ENCODE results near the gene C2CD3. TPM values are rescaled to one million over a fixed set of nuclear protein-coding genes. Genes with fewer than 3 reads are reported as not detected.

The C2CD3 gene
- total RNA-seq, 1 donor from 2014 or later, result 10.5 TPM

DNA sequence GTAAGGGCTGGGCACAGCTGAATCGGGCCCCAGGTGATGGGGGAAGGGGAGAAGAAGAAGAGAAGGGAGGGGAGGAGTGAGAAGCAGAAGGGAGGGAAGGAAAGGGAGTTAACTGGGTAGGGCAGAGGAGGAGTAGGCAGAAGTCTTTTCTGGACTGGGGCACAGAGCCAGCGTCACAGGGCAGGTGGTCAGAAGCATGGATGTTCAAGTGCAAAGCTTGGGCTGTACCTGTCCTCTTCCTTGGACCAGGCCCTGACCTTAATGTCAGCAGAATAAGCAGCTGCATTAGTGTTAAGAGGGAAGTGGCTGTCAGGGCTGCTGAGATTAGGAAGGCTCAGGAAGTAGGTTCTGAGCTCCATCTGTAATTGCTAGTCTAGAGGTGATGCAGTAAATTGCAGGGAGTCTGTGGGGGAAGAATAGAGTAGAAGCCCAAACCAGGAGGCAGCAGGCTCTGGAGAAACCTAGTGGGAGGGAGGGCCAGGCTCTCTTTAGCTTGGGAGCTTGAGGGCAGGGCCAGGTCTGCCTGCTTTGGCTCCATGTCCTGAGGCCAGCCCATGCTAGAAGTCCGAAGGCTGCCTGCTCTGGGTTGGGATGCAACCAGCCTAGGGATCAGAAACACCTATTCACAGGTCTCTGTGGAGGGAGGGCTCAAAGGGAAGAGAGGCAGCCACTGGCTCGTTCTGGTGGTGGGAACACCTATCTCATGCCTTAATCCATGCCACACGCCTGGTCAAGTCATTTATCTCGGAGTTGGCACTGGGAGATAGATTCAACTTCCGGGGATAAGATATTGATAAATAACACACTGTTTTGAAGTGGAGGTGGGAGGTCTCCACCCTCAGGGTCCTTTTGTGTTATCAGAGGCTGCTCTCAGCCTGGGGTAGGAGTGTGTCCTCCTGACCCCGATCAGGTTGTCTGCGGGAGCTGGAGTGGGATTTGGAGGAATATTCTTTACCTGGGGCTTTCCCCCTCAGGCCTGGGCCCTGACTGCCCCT, 160.2 kb downstream of the C2CD3 start:
- DNase-seq, result no peak
- no peak for ATAC-seq
- intact Hi-C loops (cut with micrococcal nuclease), result no loop called here

DNA sequence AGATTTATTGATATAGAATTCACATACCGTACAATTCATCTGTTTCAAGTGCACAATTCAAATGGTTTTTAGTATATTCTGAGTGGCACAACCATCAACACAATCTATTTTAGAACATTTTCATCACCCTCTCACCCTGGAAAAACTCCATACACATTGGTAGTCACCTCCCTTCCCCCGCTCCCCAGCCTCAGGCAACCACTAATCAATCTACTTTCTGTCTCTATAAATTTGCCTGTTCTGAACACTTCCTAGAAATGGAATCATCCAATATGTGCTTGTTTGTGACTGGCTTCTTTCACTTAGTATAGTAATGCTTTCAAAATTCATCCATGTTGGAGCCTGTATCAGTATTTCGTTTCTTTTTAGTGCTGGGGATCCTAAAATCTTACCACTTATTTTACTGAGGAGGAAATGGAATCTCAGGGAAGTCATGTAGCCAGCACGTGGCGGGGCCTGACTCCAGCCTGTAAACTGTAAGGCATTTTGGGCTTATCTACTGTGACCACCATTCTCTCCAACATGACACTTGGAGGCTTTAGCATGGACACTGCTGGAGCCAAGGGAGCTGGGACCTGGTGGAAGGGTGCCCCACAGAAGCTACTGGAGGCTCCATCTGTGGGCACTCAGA, 161.0 kb downstream of the C2CD3 start:
- intact Hi-C loops (cut with micrococcal nuclease), result no loop called here
- ATAC-seq (no peak), DNase-seq (no peak)

DNA sequence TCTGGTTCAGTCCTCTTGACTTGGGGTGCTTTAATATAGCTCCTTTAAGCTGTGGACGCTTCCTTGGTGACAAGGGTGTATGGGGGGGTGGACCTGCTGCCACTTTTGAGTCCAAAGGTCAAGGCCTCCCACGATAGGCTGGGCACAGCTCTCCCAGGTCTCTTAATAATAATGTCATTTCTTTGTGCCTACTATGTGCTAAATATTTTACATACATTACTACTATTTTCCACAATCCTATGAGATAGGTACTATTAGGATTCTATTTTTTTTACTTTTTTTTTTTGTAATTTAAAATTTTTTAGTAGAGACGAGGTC, 161.6 kb downstream of the C2CD3 start:
- no peak for DNase-seq
- intact Hi-C loops (cut with micrococcal nuclease), result no loop called here
- ATAC-seq, result no peak

DNA sequence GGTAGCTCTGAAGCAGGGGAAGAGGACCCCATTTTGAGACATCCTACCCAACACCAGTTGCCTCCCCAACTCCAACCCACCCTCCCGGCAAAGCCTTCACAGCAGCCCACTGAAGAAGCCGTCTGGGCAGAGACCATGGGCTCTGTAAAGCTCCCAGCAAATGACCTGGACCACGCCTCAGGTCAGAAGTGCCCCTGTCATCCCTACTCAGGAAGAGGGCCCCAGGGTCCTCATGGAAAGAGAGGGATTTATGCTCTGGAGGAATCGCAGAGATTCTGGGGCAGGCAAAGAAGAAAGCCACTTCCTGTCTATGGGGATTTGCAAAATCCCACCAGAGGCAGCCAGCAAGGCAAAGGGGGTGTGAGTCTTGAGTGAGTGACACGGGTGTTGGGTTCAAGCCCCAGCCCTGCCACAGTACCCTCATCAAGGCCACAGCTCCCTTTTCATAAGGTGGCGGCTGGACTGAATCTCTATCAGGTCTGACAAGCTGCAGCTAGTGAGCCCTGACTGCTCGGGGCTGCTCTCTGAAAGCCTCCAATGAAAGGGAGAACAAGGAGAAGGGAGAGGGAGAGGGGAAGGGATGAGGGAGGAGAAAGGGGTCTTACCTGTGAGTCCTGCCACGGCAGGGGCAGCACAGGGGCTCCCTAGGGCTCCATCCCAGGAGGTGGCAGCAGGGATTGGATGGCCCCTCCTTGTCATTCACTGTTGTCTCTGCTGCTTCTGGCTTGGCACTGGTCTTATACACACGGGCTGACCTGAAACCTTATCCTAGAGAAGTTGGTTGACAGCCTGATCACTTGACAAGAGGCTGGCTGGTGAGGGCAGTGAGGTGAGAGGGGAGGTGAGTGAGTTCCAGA, 162.2 kb downstream of the C2CD3 start, which contains the start of gene UCP3:
Gene UCP3, minus strand, starts transcription at position 713 of the 857 bp plus-strand sequence. CDS start 2,043 bp downstream, outside the sequence.
- no peak for DNase-seq
- intact Hi-C loops (cut with micrococcal nuclease), result no loop called here
- ATAC-seq, result peak; percentile 82

DNA sequence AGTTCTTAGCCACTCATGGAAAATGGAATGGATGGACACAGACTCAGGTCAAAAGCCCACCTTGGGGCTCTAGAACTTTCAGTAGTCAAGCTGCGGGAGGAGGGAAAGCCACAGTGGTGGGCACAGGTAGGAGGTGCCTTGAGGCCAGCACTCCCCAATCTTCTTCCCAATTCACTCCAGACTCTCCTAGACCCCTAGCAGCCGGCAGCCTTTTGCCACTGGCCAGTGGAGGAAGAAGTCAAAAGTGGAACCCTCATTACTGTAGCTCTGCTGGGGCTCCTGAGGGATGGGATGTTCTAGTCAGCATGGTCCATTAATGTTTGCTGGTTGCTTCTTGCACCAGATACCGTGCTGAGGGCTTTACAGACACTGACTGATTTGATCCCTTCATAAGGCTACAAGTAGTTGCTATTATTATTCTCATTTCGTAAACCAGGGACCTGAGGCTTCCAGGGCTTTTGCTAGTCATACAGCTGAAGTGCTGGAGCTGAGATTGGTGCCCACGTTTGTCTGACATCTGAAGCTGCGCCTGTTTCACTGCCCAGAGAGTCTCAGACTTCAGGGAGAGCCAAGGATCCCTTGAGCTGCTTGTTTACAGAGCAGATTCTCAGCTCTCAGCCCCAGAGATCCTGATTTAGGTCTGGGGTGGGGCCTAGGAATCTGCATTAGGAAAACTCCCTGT, 163.0 kb downstream of the C2CD3 start:
- ATAC-seq (peak; percentile 61), DNase-seq (no peak)
- intact Hi-C loops (cut with micrococcal nuclease), result no loop called here

DNA sequence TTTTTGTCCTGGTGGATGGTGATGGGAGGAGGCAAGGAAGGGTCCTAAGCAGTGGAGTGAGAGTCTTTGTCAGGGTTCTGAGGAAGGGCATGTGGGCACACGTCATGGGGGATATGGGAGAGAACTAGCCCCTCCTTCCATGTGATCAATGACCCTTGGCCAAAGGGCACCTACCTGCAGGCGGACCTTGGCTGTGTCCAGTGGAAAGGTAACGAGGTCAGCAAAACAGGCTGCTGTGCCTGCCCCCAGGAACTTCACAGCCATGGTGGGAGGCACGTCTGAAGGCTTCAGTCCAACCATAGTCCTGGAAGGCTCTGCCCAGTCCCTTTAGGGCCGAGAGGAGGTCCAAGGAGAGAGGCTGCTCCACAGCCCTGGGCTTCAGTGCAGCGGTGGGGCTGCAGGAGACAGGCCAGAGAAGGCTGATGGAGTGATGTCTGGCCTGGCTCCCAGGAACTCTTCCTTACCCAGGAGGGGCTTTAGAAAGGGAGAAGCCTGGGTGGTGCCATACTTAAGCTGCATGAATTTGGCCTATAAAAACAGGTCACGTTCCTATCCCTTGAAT, 164.0 kb downstream of the C2CD3 start:
- DNase-seq (no peak), ATAC-seq (no peak)
- intact Hi-C loops (cut with micrococcal nuclease), result no loop called here

DNA sequence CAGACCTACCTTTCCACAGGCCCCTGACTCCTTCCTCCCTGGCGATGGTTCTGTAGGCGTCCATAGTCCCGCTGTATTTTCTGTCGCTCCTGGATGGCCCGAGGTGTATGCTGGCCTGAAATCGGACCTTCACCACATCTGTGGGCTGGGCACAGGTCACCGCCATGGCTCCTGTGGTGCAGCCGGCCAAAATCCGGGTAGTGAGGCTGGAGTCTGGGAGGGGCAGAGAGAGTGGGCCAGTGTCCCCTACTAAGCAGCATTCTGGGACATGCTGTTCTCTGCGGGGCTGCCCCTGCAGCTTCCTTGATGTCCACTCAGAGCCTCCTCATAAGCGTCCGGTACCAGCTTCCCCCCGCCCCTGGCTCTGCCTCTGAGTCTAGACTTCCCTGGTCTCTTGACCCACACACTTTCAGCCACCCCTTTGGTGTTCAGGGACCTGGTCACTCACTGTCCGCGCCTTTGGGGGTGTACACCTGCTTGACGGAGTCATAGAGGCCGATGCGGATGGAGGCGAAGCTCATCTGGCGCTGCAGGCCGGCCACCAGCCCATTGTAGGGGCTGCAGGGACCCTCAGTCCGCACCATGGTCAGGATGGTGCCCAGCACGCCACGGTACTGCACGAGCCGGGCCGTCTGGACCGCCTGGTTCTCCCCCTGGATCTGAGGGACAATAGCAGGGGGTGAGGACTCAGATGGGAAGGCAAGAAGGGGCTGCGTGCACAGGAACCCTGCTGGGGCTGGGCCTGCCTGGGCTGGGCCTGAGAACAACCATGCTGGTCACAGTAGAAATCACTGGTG, 164.9 kb downstream of the C2CD3 start:
- no peak for DNase-seq
- ATAC-seq, result no peak
- intact Hi-C loops (cut with micrococcal nuclease), result no loop called here

DNA sequence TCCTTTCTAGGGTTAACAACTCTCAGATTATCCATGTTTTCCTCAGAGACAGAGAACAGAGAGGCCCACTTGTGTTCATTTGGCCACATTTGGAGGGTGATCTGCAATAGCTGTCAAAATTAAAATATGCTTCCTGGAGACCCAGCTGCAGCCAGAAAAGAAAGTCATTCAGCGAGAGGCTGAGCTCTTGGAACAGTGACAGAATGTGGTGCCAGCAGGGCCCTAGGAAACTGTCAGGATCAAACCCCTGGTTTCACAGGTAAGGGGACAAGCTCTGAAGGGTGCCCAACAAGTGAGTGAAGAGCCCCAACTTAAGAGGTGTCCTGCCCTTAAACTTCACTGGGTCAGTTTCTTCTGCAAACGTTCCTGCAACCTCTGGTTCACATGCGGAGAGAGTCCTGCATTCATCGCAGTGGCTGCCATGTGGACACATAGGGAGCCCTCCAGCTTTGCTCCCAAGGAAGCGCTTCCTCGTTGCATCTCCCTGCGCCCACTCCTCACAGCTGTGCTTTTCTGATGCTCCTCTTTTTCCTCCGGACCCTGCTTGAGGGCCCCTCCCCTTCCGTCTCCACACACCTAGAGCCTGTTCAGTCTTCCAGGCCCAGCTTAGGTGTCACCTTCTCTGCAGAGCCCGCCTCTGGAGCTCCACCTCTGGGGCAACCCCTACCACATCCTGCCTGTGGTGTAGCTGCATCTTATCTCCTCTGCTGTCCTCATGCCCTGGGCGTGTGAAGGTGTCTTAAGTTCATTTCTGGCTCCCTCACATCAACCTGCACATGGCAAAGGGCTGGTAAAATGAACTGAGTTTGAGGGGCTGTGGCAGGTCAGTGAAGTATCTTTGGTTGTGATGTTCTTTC, 165.8 kb downstream of the C2CD3 start:
- intact Hi-C loops (cut with micrococcal nuclease), result no loop called here
- ATAC-seq (no peak), DNase-seq (no peak)

DNA sequence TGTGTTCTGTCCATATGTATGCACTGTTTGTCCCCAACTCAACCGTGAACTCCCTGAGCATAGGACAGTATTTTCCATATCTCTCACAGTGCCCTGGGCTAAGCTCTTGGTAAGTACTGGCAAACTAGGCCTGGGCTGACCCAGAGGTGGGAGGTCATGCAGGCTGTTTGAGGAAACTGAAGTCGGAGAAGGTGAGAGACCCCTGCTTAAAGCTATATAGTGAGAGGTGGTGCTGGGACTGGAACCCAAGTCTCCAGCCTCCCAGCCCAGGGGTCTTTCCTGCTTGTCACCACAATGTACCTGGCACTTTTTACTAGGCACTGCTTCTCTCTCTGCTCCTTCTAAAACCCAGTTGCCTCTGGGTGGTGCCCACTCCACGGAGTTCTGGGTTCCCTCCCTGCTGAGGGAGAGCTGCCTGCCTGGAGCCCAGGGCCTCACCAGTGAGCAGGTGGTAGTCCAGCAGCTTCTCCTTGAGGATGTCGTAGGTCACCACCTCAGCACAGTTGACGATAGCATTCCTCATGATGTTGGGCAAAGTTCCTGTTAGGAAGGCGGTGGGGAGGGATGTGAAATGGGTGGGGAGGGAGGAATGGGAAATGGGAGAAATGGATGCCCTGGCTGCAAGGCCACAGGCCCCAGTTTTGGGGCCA, 166.6 kb downstream of the C2CD3 start:
- ATAC-seq (no peak), DNase-seq (no peak)
- intact Hi-C loops (cut with micrococcal nuclease), result no loop called here

DNA sequence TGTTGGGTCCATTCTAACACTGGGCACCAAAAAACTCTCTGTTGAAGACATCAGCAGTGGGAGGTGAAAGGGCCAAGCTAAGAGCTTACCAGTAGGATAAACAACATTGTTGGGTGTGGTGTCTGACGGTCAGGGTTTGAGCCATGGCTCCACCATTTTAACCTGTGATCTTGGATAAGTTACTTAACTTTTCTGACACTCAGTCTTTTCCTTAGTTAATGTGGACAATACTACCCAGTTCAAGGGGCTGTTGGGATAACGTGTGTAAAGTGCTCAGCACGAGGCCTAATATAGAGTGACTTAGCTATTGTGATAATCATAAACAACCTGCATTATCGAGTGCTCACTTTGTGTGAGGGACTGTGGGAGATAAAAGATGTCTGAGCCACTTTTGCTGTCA, 168.0 kb downstream of the C2CD3 start:
- no peak for ATAC-seq
- DNase-seq, result no peak
- intact Hi-C loops (cut with micrococcal nuclease), result no loop called here

DNA sequence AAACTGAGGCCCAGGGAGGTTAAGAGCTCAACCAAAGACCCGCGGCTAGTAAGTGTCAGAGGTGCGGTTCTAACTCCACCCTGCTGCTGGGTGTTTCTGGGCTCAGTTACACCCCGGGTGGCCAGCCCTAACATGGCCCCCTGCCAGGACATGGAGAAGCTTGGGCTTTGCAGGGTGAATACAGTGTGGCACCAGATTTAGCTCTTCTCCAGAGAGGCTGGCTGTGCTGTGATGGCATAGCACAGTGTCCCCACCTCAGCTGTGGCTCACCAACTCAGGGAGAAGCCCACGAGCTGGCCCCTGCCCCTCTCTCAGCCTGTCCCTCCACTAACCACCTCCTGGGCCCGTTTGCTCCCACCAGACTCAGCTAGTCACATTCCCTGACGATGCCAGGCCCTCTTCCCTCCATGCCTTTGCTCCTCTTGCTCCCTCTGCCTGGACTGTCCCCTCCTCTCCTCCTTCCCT, 168.9 kb downstream of the C2CD3 start:
- intact Hi-C loops (cut with micrococcal nuclease), result no loop called here
- ATAC-seq (no peak), DNase-seq (no peak)

DNA sequence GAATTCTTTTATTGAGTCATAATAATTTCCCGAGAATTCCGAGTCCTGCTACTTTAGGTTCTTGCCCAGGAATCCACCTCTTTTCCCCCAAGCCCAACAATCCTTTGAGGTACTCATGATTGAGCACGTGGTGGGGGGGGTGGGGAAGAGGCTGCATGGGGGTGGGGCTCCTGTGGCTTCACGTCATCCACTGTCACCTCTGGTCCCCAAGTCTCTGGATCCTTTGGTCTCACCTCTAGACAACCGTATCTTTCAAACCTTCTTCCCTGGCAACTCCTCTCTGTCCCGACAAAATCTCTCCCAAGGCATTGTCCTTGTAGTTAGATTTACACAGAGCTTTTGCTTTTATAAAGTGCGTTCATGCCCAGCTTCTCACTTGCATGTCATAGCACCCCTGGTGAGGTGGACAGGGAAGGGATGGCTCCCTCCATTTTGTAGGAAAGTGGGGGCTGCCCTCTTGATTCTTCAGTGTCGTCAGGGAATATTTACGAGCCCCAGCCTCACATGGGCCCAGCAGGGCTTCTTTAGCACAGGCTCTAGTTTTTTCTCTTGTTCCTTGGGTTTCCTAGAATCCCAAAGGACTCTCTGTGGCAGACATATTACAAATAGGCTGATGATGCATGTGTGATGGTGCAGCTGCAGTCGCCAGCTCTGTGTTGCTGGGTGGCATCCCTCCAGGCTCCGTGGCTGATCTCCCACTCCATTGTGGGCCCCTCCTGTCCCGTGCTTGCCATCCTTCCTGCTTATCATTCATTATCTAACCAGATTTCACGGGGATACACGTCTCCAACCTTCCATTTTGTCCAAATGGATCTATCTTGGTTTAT, 170.3 kb downstream of the C2CD3 start:
- intact Hi-C loops (cut with micrococcal nuclease), result no loop called here
- no peak for ATAC-seq
- no peak for DNase-seq

DNA sequence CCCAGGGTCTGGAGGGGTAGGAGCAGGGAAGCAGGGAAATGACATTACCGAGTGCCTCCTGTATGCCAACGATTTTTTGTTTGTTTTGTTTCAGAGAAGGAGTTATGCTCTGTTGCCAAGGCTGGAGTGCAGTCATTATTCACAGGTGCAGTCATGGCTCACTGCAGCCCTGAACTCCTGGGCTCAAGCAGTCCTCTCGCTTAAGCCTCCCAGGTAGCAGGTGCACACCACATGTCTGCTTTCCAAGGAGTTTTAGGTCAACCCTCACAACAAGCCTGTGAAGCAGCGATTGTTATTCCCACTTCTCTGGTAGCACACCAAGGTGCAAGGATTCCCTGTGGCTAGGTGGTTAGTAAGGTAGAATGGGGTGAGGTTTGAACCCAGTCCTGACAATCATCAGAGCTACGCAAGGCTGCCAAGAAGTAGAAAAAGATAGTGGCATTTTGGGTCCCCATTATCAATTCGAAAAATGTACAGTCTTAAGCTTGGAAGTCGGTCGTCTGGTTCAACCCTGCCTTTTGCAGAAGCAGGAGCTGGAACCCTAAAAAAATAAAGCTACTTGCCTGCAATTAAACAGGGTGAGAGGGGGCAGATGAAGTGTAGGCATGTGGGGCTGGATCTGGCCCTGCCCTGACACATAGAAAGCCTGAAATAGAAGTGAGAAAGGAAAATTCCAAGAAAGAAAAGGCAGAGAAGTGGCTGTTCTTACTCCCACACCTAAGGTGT, 171.1 kb downstream of the C2CD3 start:
- intact Hi-C loops (cut with micrococcal nuclease), result no loop called here
- ATAC-seq (no peak), DNase-seq (no peak)

DNA sequence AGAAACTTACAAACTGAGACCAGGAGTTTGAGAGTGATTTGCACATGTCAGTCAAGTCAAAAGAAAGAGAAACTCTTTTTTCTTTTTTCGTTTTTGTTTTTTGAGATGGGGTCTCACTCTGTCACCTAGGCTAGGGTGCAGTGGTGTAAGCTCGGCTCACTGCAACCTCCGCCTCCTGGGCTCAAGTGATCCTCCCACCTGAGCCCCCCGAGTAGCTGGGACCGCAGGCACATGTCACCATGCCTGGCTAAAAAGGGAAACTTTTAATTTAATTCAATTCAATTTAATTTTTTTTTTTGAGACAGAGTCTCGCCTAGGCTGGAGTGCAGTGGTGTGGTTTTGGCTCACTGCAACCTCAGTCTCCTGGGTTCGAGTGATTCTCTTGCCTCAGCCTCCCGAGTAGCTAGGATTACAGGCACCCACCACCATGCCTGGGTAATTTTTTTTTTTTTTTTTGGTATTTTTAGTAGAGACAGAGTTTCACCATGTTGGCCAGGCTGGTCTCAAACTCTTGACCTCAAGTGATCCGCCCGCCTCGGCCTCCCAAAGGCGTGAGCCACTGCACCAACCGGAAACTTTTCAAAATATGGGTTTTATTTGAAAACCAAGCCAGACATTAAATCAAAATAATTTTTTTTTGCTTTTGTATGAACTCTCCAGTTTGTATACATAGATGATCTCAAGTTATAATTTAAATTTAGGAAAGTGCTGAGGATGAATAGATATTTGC, 171.8 kb downstream of the C2CD3 start:
- no peak for ATAC-seq
- intact Hi-C loops (cut with micrococcal nuclease), result no loop called here
- no peak for DNase-seq

Data from left ventricle myocardium superior (tissue), 1 donor.